Activated CD8-positive, alpha-beta memory T cell treated with anti-CD3 and anti-CD28 coated beads for 48 hours (primary cell): ENCODE data around the gene FAM170B.

Source experiments
- DNase-seq, 3 experiments: peaks; one replicate each; pipeline ENCODE4 v3.0.0-alpha.2; 2020; ENCODE audit warnings: low read depth in 2 of 3, low spot score in 2 of 3

Gene FAM170B

GRCh38 chr10:49128854-49129253, 5.0 kb downstream of the FAM170B start:
- no peak for DNase-seq

- no peak for DNase-seq
Measured at GRCh38 chr10:49123981-49124950, 9.6 kb downstream of the FAM170B start.

- no peak for DNase-seq
Measured at GRCh38 chr10:49120911-49121310, 12.9 kb downstream of the FAM170B start.

- DNase-seq, result no peak
Measured at GRCh38 chr10:49119746-49120145, 14.1 kb downstream of the FAM170B start.

GRCh38 chr10:49118430-49119074, 15.3 kb downstream of the FAM170B start:
- DNase-seq, result no peak

GRCh38 chr10:49117376-49118070, 16.3 kb downstream of the FAM170B start:
- no peak for DNase-seq

GRCh38 chr10:49116509-49117375, 17.1 kb downstream of the FAM170B start:
- no peak for DNase-seq

- no peak for DNase-seq
Measured at GRCh38 chr10:49115796-49116508, 17.9 kb downstream of the FAM170B start.

GRCh38 chr10:49115015-49115795, 18.6 kb downstream of the FAM170B start, which contains the start of gene VSTM4:
Gene VSTM4, minus strand, starts transcription at chr10:49115522. Its CDS starts 37 bp downstream, at chr10:49115485.
- no peak for DNase-seq

GRCh38 chr10:49114718-49115014, 19.2 kb downstream of the FAM170B start:
- no peak for DNase-seq

- no peak for DNase-seq
Measured at GRCh38 chr10:49113741-49114141, 20.1 kb downstream of the FAM170B start.

- DNase-seq, result no peak
Measured at GRCh38 chr10:49112851-49113250, 21.0 kb downstream of the FAM170B start.

GRCh38 chr10:49112098-49112497, 21.7 kb downstream of the FAM170B start:
- DNase-seq, result no peak

- no peak for DNase-seq
Measured at GRCh38 chr10:49111320-49111698, 22.5 kb downstream of the FAM170B start.

GRCh38 chr10:49110684-49111319, 23.0 kb downstream of the FAM170B start:
- no peak for DNase-seq

GRCh38 chr10:49109669-49110340, 24.0 kb downstream of the FAM170B start:
- DNase-seq, result no peak

- DNase-seq, result no peak
Measured at GRCh38 chr10:49108656-49109055, 25.2 kb downstream of the FAM170B start.

GRCh38 chr10:49107887-49108267, 25.9 kb downstream of the FAM170B start:
- no peak for DNase-seq
